Panc1 (cell line): Measurements from ENCODE around the gene MT1X. TPM values are rescaled to one million over a fixed set of nuclear protein-coding genes. Genes with fewer than 3 reads are reported as not detected.

Source experiments
- ATAC-seq: fragments of 200-7000 bp; cut with Tn5 transposase; 2 replicates; pipeline ENCODE4 v1.9.1; 2020; ENCODE audit warnings: mild to moderate bottlenecking, moderate library complexity
- BruUV-seq: library from RNA; stranded (reverse); fragments of 400-500 nt; replicated peaks from 2 replicates; lab custom pipeline; 2021; lab: Mats Ljungman, UMichigan
- CTCF ChIA-PET: fragments of 300-600 bp; sonication (Branson Sonifier 250); formaldehyde crosslinking; loops from one replicate; lab custom pipeline; 2022; ENCODE audit warnings: antibody characterized with exemption; lab: Charles Lee
- POLR2A ChIA-PET: fragments of 300-600 bp; sonication (Branson Sonifier 250); formaldehyde crosslinking; loops from one replicate; lab custom pipeline; 2022; ENCODE audit warnings: antibody characterized with exemption; lab: Charles Lee
- DNase-seq: peaks from one replicate; pipeline ENCODE4 v3.0.0-alpha.2; 2010; ENCODE audit warnings: low read depth, low spot score
- H3K27ac ChIP-seq: 2 replicates; pipeline ENCODE4 v1.5.1; 2011; ENCODE audit warnings: mild to moderate bottlenecking, low read length, inconsistent platforms
- H3K27me3 ChIP-seq: fragments of 200-500 bp; sonication (Bioruptor generic); 2 replicates; pipeline ENCODE4 v1.6.0; 2014; ENCODE audit warnings: low read length, inconsistent platforms; ENCODE audit not compliant: control insufficient read depth, insufficient read depth
- H3K36me3 ChIP-seq: fragments of 200-500 bp; sonication (Bioruptor generic); 2 replicates; pipeline ENCODE4 v1.5.1; 2014; ENCODE audit warnings: inconsistent platforms, mild to moderate bottlenecking, low read length, moderate library complexity; ENCODE audit not compliant: control insufficient read depth, insufficient read depth
- H3K4me1 ChIP-seq: 2 replicates; pipeline ENCODE4 v1.5.1; 2011; ENCODE audit warnings: inconsistent platforms, mild to moderate bottlenecking, low read length, moderate library complexity; ENCODE audit not compliant: control insufficient read depth, insufficient read depth
- H3K4me3 ChIP-seq, 2 experiments: 2 replicates each; pipeline ENCODE4 v1.5.1; 2011 to 2012; ENCODE audit warnings: low read depth in 2 of 2, low read length in 2 of 2, mild to moderate bottlenecking in 2 of 2, inconsistent platforms in 1 of 2, moderate library complexity in 1 of 2
- H3K9me3 ChIP-seq: fragments of 200-500 bp; sonication (Bioruptor generic); 2 replicates; pipeline ENCODE4 v1.5.1; 2014; ENCODE audit warnings: low read depth, mild to moderate bottlenecking, inconsistent platforms, low read length, moderate library complexity; ENCODE audit not compliant: control insufficient read depth, insufficient read depth
- CTCF ChIP-seq: fragments of 450-650 bp; IDR thresholded peaks from 2 replicates; pipeline ENCODE4 v1.5.1; 2017; ENCODE audit warnings: mild to moderate bottlenecking
- POLR2AphosphoS5 ChIP-seq: IDR thresholded peaks from 2 replicates; pipeline ENCODE4 v1.6.1; 2012; ENCODE audit warnings: mild to moderate bottlenecking, low read depth, low read length, moderate library complexity
- REST ChIP-seq, 2 experiments: IDR thresholded peaks; 2 replicates each; pipeline ENCODE4 v1.6.1; 2011 to 2012; ENCODE audit warnings: low read depth in 2 of 2, control low read depth in 1 of 2, low read length in 1 of 2, mild to moderate bottlenecking in 1 of 2, moderate library complexity in 1 of 2; ENCODE audit not compliant: insufficient read depth in 1 of 2
- SIN3A ChIP-seq: IDR thresholded peaks from 2 replicates; pipeline ENCODE4 v1.6.1; 2012; ENCODE audit warnings: low read depth, mild to moderate bottlenecking, low read length, moderate library complexity, borderline replicate concordance; ENCODE audit not compliant: insufficient read depth
- TCF7L2 ChIP-seq: IDR thresholded peaks from 2 replicates; pipeline ENCODE4 v1.6.1; 2011; ENCODE audit warnings: mild to moderate bottlenecking, low read depth, low read length, inconsistent platforms
- in situ Hi-C: cut with HindIII; loops from 2 replicates; pipeline ENCODE4 v1.10.0; 2016; ENCODE audit warnings: low sequenced_read_pairs, low pct_unique_long_range_greater_than_20kb
- intact Hi-C: fragments of 100-400 bp; cut with micrococcal nuclease; formaldehyde crosslinking; loops from one replicate; pipeline ENCODE4 v1.10.0; 2022; ENCODE audit not compliant: unreplicated experiment
- total RNA-seq: library from RNA; stranded (reverse); gene quantifications from one replicate; pipeline ENCODE4 v1.2.1, GENCODE V29; 2021; ENCODE audit not compliant: unreplicated experiment

MT1X gene
- total RNA-seq, 1 experiment from 2014 or later: 25.9 TPM

- BruUV-seq: no TSS peak
- in situ Hi-C loops: no loop called here
- CTCF ChIA-PET: no interaction called here
These were observed 4.5 kb downstream of the MT1X start for GRCh38 chr16:56686758-56687157.

GRCh38 chr16:56688762-56689161 is 6.5 kb downstream of the MT1X start:
- Histone ChIP-seq H3K27ac (no peak overlapping the region), H3K4me3 (no peak overlapping the region), H3K4me1 (no peaks in the 10 kb centered on the region), H3K27me3 (no peaks in the 10 kb centered on the region), H3K9me3 (no peaks in the 10 kb centered on the region; the same call in 1 of the 2 replicates), H3K36me3 (no peaks in the 10 kb centered on the region)
- ChIA-PET CTCF (no interaction called here), POLR2A (no interaction called here)
- TF ChIP-seq POLR2AphosphoS5 (no peak), TCF7L2 (no peak), REST (IDR thresholded peaks at IDR 0.05; ENCODE audit: insufficient read depth in 1 of 2, low read depth in 2 of 2, low read length in 1 of 2) (no peak)
- no peak for DNase-seq
- no TSS peak for BruUV-seq
- no peak for ATAC-seq
- intact Hi-C loops: no loop called here
- in situ Hi-C loops: no loop called here

More at GRCh38 chr16:56686758-56687157, 4.5 kb downstream of the MT1X start:
- Histone ChIP-seq H3K27me3 (no peaks in the 10 kb centered on the region), H3K4me3 (no peak overlapping the region), H3K4me1 (peaks cover 7% of the 10 kb centered on the region; the same call in 1 of the 2 replicates), H3K36me3 (no peaks in the 10 kb centered on the region), H3K9me3 (no peaks in the 10 kb centered on the region; the same call in 1 of the 2 replicates), H3K27ac (no peak overlapping the region)
- TF ChIP-seq SIN3A: no peak
- DNase-seq (no peak), ATAC-seq (no peak)
- POLR2A ChIA-PET: no interaction called here
- intact Hi-C loops: no loop called here

- Histone ChIP-seq H3K9me3 (no peaks in the 10 kb centered on the region; the same call in 1 of the 2 replicates), H3K27me3 (no peaks in the 10 kb centered on the region), H3K4me3 (no peak overlapping the region), H3K36me3 (no peaks in the 10 kb centered on the region), H3K27ac (no peak overlapping the region), H3K4me1 (no peaks in the 10 kb centered on the region)
- intact Hi-C loops (no loop called here), in situ Hi-C loops (no loop called here)
- no peak for DNase-seq
- TF ChIP-seq POLR2AphosphoS5 (no peak), CTCF (no peak)
- ATAC-seq: no peak
- POLR2A ChIA-PET: no interaction called here
- BruUV-seq: no TSS peak
- CTCF ChIA-PET: no interaction called here
These were observed 6.9 kb downstream of the MT1X start for GRCh38 chr16:56689171-56689570.
